GM12874 (cell line): ENCODE measurements around the gene PRKG1.

Source experiments
- CTCF ChIP-seq: IDR thresholded peaks from 2 replicates; pipeline ENCODE4 v1.5.1; 2011; ENCODE audit warnings: low read depth, mild to moderate bottlenecking, control low read depth, low read length, moderate library complexity; ENCODE audit not compliant: insufficient read depth

PRKG1 gene

DNA sequence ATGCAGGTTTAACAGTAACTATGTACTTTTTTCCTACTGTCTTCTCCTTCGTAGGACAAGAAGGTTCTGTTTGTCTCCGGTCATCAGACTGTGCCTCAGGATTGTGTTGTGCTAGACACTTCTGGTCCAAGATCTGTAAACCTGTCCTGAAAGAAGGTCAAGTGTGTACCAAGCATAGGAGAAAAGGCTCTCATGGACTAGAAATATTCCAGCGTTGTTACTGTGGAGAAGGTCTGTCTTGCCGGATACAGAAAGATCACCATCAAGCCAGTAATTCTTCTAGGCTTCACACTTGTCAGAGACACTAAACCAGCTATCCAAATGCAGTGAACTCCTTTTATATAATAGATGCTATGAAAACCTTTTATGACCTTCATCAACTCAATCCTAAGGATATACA lies 1242.2 kb downstream of the PRKG1 start:
- no peak for TF ChIP-seq CTCF

DNA sequence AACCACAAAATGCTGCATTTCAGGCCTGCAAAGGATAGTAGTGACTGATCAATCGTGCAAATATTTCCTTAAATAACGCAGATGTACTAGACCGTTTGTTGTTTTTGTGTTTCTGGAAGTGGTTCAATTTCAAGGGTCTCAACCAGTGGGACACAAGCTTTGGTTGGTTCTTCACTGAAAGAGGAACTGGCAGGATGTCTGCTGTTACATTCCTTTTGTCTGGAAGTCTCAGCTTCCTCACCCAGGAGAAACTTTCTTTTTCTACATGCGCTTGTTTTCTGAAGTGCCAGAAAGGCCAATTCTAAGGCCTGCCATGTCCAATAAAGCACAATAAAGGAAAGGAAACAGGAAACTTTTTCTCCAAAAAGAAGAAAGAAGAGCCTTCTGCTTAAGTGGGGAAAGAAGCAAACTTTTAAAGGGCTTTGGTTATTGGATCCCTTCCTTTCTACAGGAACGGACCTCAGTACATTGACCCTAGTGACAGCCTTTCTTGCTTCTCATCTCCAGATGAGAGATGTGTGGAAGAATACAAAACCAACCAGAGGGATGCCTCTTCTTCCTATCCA lies 1243.9 kb downstream of the PRKG1 start:
- no peak for TF ChIP-seq CTCF

DNA sequence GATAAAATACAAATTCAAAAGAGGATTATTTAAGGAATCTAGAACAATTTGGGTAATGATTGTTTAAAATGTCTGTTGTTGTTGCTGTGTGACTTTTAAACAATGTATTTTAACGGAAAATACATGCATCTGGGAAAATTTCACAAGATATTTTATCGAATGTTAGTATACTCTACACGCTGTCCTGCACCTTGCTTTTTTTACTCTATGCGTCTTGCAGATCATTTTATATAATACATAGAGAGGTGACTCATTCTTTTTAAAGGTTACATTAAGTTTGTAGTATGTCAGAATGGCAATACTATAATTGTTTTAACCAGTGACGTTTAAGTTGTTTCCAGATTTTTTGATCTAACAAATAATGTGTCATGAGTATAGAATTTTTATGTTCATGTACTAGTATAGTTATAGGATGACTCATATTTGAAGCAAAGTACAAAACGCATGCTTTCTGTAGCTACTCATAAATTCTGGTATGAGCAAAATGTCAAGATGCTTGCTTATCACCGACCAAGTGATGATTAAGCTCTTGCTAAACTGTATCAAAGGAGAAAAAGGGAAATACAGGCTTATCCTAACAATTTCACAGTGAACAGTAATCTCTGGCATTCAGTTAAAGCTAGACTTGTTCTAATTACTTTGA lies 1244.7 kb downstream of the PRKG1 start:
- no peak for TF ChIP-seq CTCF

- TF ChIP-seq CTCF: no peak
Measured at GRCh38 chr10:52319926-52320325, 1245.6 kb downstream of the PRKG1 start.

GRCh38 chr10:52322323-52322722 lies 1248.0 kb downstream of the PRKG1 start:
- TF ChIP-seq CTCF: no peak

- no peak for TF ChIP-seq CTCF
Measured at GRCh38 chr10:52322936-52323335, 1248.6 kb downstream of the PRKG1 start.

GRCh38 chr10:52326382-52326781 lies 1252.1 kb downstream of the PRKG1 start:
- no peak for TF ChIP-seq CTCF
